HepG2 (cell line): ENCODE results near the gene MRPL51. TPM values are rescaled to one million over a fixed set of nuclear protein-coding genes. Genes with fewer than 3 reads are reported as not detected.

ENCODE experiments used
- ATAD3A ChIP-seq: sonication (generic); formaldehyde crosslinking; IDR thresholded peaks from 2 replicates; pipeline ENCODE4 v1.4.0; 2020; ENCODE audit warnings: missing genetic modification reagents
- DNMT3B ChIP-seq: conservative IDR thresholded peaks from 2 replicates; pipeline ENCODE4 v1.6.1; 2016; ENCODE audit warnings: missing biosample characterization, control low read depth
- EHMT2 ChIP-seq: fragments of 200-600 bp; sonication (generic); IDR thresholded peaks from 2 replicates; pipeline ENCODE4 v1.7.0; 2017; ENCODE audit warnings: antibody characterized with exemption, low read depth, low read length, borderline replicate concordance
- GATAD1 ChIP-seq: IDR thresholded peaks from 2 replicates; pipeline ENCODE4 v1.6.1; 2016; ENCODE audit warnings: missing genetic modification reagents, missing compliant biosample characterization
- GATAD2A ChIP-seq: IDR thresholded peaks from 2 replicates; pipeline ENCODE4 v1.6.1; 2016
- HMGA1 ChIP-seq: sonication (generic); formaldehyde crosslinking; conservative IDR thresholded peaks from 2 replicates; pipeline ENCODE4 v1.4.0; 2020; ENCODE audit warnings: missing genetic modification reagents
- HNRNPK ChIP-seq: fragments of 200-400 bp; formaldehyde crosslinking; IDR thresholded peaks from 2 replicates; pipeline ENCODE4 v1.6.1; 2018; ENCODE audit warnings: low read length, low read depth, moderate library complexity, mild to moderate bottlenecking; ENCODE audit not compliant: poor library complexity, severe bottlenecking
- NFATC3 ChIP-seq: sonication (generic); formaldehyde crosslinking; IDR thresholded peaks from 2 replicates; pipeline ENCODE4 v1.5.1; 2020; ENCODE audit warnings: mild to moderate bottlenecking, missing genetic modification reagents
- PAWR ChIP-seq: sonication (generic); formaldehyde crosslinking; IDR thresholded peaks from 2 replicates; pipeline ENCODE4 v1.4.0; 2020; ENCODE audit warnings: missing genetic modification reagents, mild to moderate bottlenecking, borderline replicate concordance
- SAP130 ChIP-seq: IDR thresholded peaks from 2 replicates; pipeline ENCODE4 v1.6.1; 2016; ENCODE audit warnings: low read depth
- SMAD9 ChIP-seq: sonication (generic); formaldehyde crosslinking; IDR thresholded peaks from 2 replicates; pipeline ENCODE4 v1.5.1; 2020; ENCODE audit warnings: mild to moderate bottlenecking, missing genetic modification reagents
- SOX13 ChIP-seq, 3 experiments: fragments of 450-650 bp in 1 of 3; sonication (generic) in 1 of 3; formaldehyde crosslinking in 1 of 3; IDR thresholded peaks in 2 of 3; conservative IDR thresholded peaks in 1 of 3; 2 replicates each; pipeline versions ENCODE4 v1.5.0 to v1.6.1; 2016 to 2020; ENCODE audit warnings: antibody characterized with exemption in 1 of 3, mild to moderate bottlenecking in 1 of 3, missing compliant biosample characterization in 1 of 3, missing genetic modification reagents in 1 of 3, moderate library complexity in 1 of 3
- ZKSCAN8 ChIP-seq: IDR thresholded peaks from 2 replicates; pipeline ENCODE4 v1.6.1; 2016; ENCODE audit warnings: borderline replicate concordance, missing genetic modification reagents, missing compliant biosample characterization
- ZNF12 ChIP-seq: sonication (generic); formaldehyde crosslinking; IDR thresholded peaks from 2 replicates; pipeline ENCODE4 v1.5.0; 2020; ENCODE audit warnings: missing genetic modification reagents
- ZNF232 ChIP-seq: sonication (generic); formaldehyde crosslinking; IDR thresholded peaks from 2 replicates; pipeline ENCODE4 v1.4.0; 2020; ENCODE audit warnings: missing genetic modification reagents, borderline replicate concordance
- ZNF501 ChIP-seq: sonication (generic); formaldehyde crosslinking; IDR thresholded peaks from 2 replicates; pipeline ENCODE4 v1.5.1; 2020; ENCODE audit warnings: mild to moderate bottlenecking, moderate library complexity, missing genetic modification reagents
- ZNF709 ChIP-seq: sonication (generic); formaldehyde crosslinking; IDR thresholded peaks from 2 replicates; pipeline ENCODE4 v1.5.0; 2020; ENCODE audit warnings: mild to moderate bottlenecking, missing genetic modification reagents
- ZZZ3 ChIP-seq: sonication (generic); formaldehyde crosslinking; IDR thresholded peaks from 2 replicates; pipeline ENCODE4 v1.4.0; 2020; ENCODE audit warnings: missing genetic modification reagents, mild to moderate bottlenecking, borderline replicate concordance
- polyA plus RNA-seq, 8 experiments: library from polyadenylated mRNA; depleted of rRNA in 3 of 8; stranded (reverse) in 7 of 8; unstranded in 1 of 8; fragments of >200 nt; fragmentation: Illumina TruSeq in 4 of 8; extraction: Trizol in 4 of 8; gene quantifications; 2 replicates each; pipeline versions ENCODE4 v1.2.1 to v1.2.3, GENCODE V29; 2011 to 2016; ENCODE audit warnings: low read depth in 4 of 8, missing spikeins in 1 of 8, mixed read lengths in 1 of 8; ENCODE audit not compliant: insufficient read depth in 1 of 8
- total RNA-seq, 5 experiments: library from RNA; depleted of rRNA; stranded (reverse); fragments of >200 nt; fragmentation: Illumina TruSeq; extraction: Trizol; gene quantifications; 2 replicates each; pipeline ENCODE4 v1.2.3, GENCODE V29; 2016; ENCODE audit warnings: low read depth in 1 of 5
- TF ChIP-seq, protein P1 (sequence below): IDR thresholded peaks from 2 replicates; pipeline ENCODE4 v1.6.1; 2018; ENCODE audit warnings: missing genetic modification reagents
- TF ChIP-seq, protein P2 (sequence below): sonication (generic); formaldehyde crosslinking; IDR thresholded peaks from 2 replicates; pipeline ENCODE4 v1.5.0; 2020; ENCODE audit warnings: missing genetic modification reagents
- TF ChIP-seq, protein P3 (sequence below): sonication (generic); formaldehyde crosslinking; conservative IDR thresholded peaks from 2 replicates; pipeline ENCODE4 v1.4.0; 2020; ENCODE audit warnings: missing genetic modification reagents
- TF ChIP-seq, protein P4 (sequence below): sonication (generic); formaldehyde crosslinking; IDR thresholded peaks from 2 replicates; pipeline ENCODE4 v1.9.0; 2021; ENCODE audit warnings: missing genetic modification reagents, borderline replicate concordance

MRPL51 gene
- total and polyA plus RNA-seq, 2 of the 13 experiments (the other 11 are each of a cell fraction or from before 2014, with no cell fraction given), result 64.8 to 278 TPM

- TF ChIP-seq ZNF232 (CRISPR knock-in tag), result no peak
- no peak for TF ChIP-seq PAWR (CRISPR knock-in tag)
- TF ChIP-seq, protein P1, sequence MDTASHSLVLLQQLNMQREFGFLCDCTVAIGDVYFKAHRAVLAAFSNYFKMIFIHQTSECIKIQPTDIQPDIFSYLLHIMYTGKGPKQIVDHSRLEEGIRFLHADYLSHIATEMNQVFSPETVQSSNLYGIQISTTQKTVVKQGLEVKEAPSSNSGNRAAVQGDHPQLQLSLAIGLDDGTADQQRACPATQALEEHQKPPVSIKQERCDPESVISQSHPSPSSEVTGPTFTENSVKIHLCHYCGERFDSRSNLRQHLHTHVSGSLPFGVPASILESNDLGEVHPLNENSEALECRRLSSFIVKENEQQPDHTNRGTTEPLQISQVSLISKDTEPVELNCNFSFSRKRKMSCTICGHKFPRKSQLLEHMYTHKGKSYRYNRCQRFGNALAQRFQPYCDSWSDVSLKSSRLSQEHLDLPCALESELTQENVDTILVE, result no peak
- no peak; the same call in 1 of the 2 replicates for TF ChIP-seq SAP130 (CRISPR knock-in tag)
- TF ChIP-seq EHMT2, result no peak
- TF ChIP-seq ZNF709 (CRISPR knock-in tag), result 0 out of 2 replicates have a peak, but pooled peaks have one; percentile 15
- TF ChIP-seq ZKSCAN8 (CRISPR knock-in tag), result no peak
- no peak for TF ChIP-seq SMAD9 (CRISPR knock-in tag)
- TF ChIP-seq SOX13 (IDR thresholded peaks at IDR 0.05), result no peak
- no peak for TF ChIP-seq SOX13 (CRISPR knock-in tag; conservative IDR thresholded peaks at IDR 0.05 in 1 of 2, IDR thresholded peaks at IDR 0.05 in 1 of 2)
- TF ChIP-seq, protein P2, sequence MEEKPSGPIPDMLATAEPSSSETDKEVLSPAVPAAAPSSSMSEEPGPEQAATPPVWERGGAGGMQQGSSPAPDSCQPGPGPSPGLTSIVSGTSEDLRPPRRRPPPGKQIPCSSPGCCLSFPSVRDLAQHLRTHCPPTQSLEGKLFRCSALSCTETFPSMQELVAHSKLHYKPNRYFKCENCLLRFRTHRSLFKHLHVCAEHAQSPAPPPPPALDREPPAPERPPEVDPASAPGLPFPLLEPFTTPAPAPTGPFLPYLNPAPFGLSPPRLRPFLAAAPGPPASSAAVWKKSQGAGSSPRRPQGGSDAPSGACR (CRISPR knock-in tag), result no peak
- TF ChIP-seq ZNF12, result no peak
- no peak for TF ChIP-seq HNRNPK
- TF ChIP-seq DNMT3B, result no peak
- no peak for TF ChIP-seq ATAD3A (CRISPR knock-in tag)
- no peak for TF ChIP-seq GATAD1 (CRISPR knock-in tag)
- no peak; the same call in 1 of the 2 replicates for TF ChIP-seq GATAD2A (CRISPR knock-in tag)
- TF ChIP-seq HMGA1, result no peak
- TF ChIP-seq, protein P3, sequence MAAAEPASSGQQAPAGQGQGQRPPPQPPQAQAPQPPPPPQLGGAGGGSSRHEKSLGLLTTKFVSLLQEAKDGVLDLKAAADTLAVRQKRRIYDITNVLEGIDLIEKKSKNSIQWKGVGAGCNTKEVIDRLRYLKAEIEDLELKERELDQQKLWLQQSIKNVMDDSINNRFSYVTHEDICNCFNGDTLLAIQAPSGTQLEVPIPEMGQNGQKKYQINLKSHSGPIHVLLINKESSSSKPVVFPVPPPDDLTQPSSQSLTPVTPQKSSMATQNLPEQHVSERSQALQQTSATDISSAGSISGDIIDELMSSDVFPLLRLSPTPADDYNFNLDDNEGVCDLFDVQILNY, result no peak
- no peak for TF ChIP-seq ZNF501 (CRISPR knock-in tag)
- TF ChIP-seq, protein P4, sequence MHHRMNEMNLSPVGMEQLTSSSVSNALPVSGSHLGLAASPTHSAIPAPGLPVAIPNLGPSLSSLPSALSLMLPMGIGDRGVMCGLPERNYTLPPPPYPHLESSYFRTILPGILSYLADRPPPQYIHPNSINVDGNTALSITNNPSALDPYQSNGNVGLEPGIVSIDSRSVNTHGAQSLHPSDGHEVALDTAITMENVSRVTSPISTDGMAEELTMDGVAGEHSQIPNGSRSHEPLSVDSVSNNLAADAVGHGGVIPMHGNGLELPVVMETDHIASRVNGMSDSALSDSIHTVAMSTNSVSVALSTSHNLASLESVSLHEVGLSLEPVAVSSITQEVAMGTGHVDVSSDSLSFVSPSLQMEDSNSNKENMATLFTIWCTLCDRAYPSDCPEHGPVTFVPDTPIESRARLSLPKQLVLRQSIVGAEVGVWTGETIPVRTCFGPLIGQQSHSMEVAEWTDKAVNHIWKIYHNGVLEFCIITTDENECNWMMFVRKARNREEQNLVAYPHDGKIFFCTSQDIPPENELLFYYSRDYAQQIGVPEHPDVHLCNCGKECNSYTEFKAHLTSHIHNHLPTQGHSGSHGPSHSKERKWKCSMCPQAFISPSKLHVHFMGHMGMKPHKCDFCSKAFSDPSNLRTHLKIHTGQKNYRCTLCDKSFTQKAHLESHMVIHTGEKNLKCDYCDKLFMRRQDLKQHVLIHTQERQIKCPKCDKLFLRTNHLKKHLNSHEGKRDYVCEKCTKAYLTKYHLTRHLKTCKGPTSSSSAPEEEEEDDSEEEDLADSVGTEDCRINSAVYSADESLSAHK (CRISPR knock-in tag), result no peak
- TF ChIP-seq NFATC3 (CRISPR knock-in tag), result no peak
- peak; percentile 39; the same call in 1 of the 2 replicates for TF ChIP-seq ZZZ3 (CRISPR knock-in tag)
These were observed 40.5 kb upstream of the MRPL51 start (continued) for GRCh38 chr12:6533653-6533922.
